ENCODE data around the gene ERICH3.

The ERICH3 gene

DNA sequence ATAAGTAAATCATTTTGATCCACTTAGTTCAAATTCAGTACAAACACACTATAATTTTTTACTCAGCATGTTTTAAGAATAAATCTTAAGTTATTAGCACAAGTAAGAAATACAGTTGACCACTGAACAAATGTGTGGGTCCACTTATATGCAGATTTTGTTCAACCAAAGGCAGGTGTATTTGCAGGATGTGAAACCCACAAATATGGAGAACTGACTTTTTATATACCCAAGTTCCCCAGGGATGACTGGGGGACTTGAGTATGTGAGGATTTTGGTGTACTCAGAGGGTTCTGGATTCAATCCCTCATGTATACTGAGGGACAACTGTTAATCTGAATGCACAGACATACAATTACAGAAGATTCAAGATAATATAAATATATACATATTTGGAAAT, 25.7 kb upstream of the ERICH3 start:
- Histone ChIP-seq H3K36me3 (ENCODE audit: insufficient read depth, low read length) (peaks cover 17% of the 10 kb centered on the region), H3K4me3 (ENCODE audit: low read length) (no peak overlapping the region), H3K27me3 (ENCODE audit: insufficient read depth, low read length) (no peaks in the 10 kb centered on the region), H3K9ac (ENCODE audit: low read depth, low read length) (no peak overlapping the region), H3K9me3 (ENCODE audit: insufficient read depth, low read depth, low read length) (no peaks in the 10 kb centered on the region), H3K4me1 (ENCODE audit: insufficient read depth, low read length) (no peaks in the 10 kb centered on the region), H3K27ac (ENCODE audit: low read depth, low read length) (no peak overlapping the region)

DNA sequence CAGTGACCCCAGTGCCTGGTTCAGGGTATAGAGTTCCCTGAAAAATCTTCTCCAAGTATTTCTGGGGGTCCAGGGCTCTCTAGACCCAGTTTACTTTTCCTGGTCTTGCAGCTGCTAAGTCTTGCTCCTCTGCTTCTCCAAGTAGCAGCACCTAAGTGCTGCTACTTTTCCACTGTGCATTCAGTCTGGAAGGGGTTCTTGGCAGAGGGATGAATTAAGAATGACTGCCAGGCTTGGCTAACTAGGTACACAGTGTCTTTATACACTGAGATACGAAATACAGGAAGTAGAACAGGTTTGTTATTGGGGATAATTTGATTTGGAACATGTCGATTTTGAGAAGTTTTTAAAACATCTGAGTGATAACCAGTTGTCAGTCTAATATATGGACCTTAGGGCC, 24.2 kb upstream of the ERICH3 start:
- Histone ChIP-seq H3K27ac (ENCODE audit: low read depth, low read length) (no peak overlapping the region), H3K4me1 (ENCODE audit: insufficient read depth, low read length) (no peaks in the 10 kb centered on the region), H3K9ac (ENCODE audit: low read depth, low read length) (no peak overlapping the region), H3K4me3 (ENCODE audit: low read length) (no peak overlapping the region), H3K36me3 (ENCODE audit: insufficient read depth, low read length) (peaks cover 8% of the 10 kb centered on the region; the same call in 1 of the 2 replicates), H3K27me3 (ENCODE audit: insufficient read depth, low read length) (no peaks in the 10 kb centered on the region), H3K9me3 (ENCODE audit: insufficient read depth, low read depth, low read length) (no peaks in the 10 kb centered on the region)
- 94% methylated on average over 2 of the region's 2 CpGs for WGBS

DNA sequence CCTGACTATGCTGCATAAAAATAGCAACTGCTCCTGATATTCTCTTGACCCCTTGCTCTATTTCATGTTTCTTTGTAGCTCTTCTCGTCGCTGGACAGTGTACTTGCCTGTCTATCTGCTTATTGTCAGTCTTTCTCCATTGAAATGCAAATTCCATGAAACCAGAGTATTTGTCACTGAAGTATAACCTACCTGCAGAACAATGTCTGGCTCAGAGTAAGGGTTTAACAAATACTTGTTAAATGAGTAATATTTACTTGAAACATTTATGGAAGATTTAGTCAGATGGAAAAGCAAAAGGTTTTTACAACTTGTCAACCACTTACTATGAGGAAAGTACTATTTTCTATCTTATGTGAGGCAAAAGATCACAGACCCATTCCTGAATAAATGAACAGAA, 19.9 kb upstream of the ERICH3 start:
- Histone ChIP-seq H3K9me3 (ENCODE audit: insufficient read depth, low read depth, low read length) (no peaks in the 10 kb centered on the region), H3K4me1 (ENCODE audit: insufficient read depth, low read length) (no peaks in the 10 kb centered on the region; the same call in 1 of the 2 replicates), H3K27ac (ENCODE audit: low read depth, low read length) (no peak overlapping the region), H3K4me3 (ENCODE audit: low read length) (no peak overlapping the region), H3K9ac (ENCODE audit: low read depth, low read length) (no peak overlapping the region), H3K36me3 (ENCODE audit: insufficient read depth, low read length) (no peaks in the 10 kb centered on the region), H3K27me3 (ENCODE audit: insufficient read depth, low read length) (no peaks in the 10 kb centered on the region)
- 90% methylated on average over 2 of the region's 2 CpGs for WGBS

DNA sequence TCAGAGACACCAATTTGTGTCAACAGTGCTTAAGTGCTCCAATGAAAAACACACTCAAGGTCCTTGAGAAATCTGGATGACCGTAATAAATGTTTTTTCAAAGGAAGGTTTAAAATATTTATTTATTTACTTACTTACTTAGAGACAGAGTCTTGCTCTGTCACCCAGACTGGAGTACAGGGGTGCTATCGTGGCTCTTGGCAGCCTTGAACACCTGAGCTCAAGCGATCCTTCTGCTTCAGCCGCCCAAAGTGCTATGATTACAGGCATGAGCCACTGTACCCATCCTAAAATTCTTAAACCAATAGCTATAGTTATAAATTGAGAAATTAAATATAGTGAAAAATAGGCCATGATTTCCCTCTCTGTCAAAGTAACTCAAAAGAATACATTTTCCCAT, 17.3 kb upstream of the ERICH3 start:
- Histone ChIP-seq H3K27ac (ENCODE audit: low read depth, low read length) (no peak overlapping the region), H3K4me3 (ENCODE audit: low read length) (no peak overlapping the region), H3K36me3 (ENCODE audit: insufficient read depth, low read length) (no peaks in the 10 kb centered on the region), H3K4me1 (ENCODE audit: insufficient read depth, low read length) (no peaks in the 10 kb centered on the region; the same call in 1 of the 2 replicates), H3K9ac (ENCODE audit: low read depth, low read length) (no peak overlapping the region), H3K27me3 (ENCODE audit: insufficient read depth, low read length) (no peaks in the 10 kb centered on the region), H3K9me3 (ENCODE audit: insufficient read depth, low read depth, low read length) (no peaks in the 10 kb centered on the region)
- WGBS, result 95% methylated on average over 3 of the region's 4 CpGs

DNA sequence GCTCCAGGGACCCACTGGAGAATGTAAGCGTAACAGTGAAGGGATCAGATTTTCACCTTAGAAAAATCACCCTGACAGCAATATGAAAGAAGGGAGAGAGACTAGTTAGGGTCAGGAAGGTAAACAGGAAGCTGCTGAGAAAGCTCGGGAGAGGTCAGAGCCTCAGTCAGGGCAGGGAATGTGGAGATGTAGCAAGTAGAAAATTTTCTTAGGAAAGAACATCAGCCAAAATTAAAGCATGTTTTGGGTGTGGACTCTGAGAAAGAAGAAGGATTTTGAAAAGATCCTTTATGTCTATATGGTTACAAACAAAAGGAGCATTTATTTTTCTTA, 16.7 kb upstream of the ERICH3 start:
- Histone ChIP-seq H3K9me3 (ENCODE audit: insufficient read depth, low read depth, low read length) (no peaks in the 10 kb centered on the region), H3K4me3 (ENCODE audit: low read length) (no peak overlapping the region), H3K36me3 (ENCODE audit: insufficient read depth, low read length) (no peaks in the 10 kb centered on the region), H3K4me1 (ENCODE audit: insufficient read depth, low read length) (no peaks in the 10 kb centered on the region; the same call in 1 of the 2 replicates), H3K9ac (ENCODE audit: low read depth, low read length) (no peak overlapping the region), H3K27me3 (ENCODE audit: insufficient read depth, low read length) (no peaks in the 10 kb centered on the region), H3K27ac (ENCODE audit: low read depth, low read length) (no peak overlapping the region)
- WGBS, result 57% methylated on average over 2 of the region's 2 CpGs

DNA sequence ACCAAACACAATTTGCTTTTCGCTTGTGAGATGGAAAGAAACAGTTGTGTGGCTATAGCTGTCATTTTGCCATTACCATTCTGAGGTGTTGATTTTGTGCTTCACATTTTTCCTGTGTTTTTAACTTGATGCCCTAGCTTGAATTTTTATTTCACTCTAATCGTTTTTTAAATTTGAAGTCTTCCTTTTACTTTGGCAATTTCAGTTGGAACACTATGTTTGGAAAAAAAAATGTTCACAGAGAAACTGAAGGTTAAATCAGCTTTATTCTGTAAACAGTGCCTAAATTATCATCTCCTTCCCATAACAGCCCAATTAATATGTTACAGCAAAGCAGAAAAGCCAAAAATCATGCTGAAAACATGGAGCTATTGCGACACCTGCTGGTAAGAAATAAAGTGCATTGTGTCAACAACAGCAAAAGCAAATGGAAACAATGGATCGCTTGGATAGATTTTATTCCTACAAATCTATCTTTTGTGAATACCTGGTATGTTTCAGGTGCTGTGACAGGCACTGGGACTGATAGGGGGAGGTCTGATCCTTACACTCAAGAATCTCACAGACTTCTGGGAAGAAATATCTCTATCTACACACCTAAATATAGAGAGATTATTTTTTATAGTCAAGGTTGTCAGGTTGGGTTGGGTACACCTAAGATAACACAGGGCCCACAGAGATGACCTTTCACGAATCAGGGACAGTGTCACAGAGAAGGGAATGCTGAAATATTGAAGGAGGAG, 16.2 kb upstream of the ERICH3 start:
- Histone ChIP-seq H3K4me1 (ENCODE audit: insufficient read depth, low read length) (no peaks in the 10 kb centered on the region; the same call in 1 of the 2 replicates), H3K4me3 (ENCODE audit: low read length) (no peak overlapping the region), H3K27ac (ENCODE audit: low read depth, low read length) (no peak overlapping the region), H3K27me3 (ENCODE audit: insufficient read depth, low read length) (no peaks in the 10 kb centered on the region), H3K9ac (ENCODE audit: low read depth, low read length) (no peak overlapping the region), H3K36me3 (ENCODE audit: insufficient read depth, low read length) (no peaks in the 10 kb centered on the region), H3K9me3 (ENCODE audit: insufficient read depth, low read depth, low read length) (no peaks in the 10 kb centered on the region)
- WGBS, result 36% methylated on average over 3 of the region's 5 CpGs

DNA sequence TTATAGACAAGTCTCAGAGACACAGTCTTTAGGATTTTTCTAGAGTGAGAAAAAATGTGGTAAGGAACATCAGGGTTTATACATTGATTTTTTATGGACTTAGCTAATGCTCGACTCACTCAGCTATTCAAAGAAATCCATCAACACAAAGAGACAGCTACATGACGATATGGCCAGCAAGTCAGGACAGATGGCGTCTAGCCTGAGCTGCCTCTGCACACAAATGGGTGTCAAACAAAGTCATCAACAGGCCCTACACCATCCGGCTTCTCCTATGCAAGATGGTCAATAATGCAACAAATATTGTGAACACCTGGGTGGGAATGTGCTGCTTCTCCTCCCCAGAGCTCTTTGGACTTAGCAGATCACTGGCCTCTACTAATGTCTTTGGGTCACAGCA, 13.3 kb upstream of the ERICH3 start:
- no peaks in the 10 kb centered on the region for H3K27me3 ChIP-seq (ENCODE audit: insufficient read depth, low read length)
- no peak overlapping the region for H3K4me3 ChIP-seq (ENCODE audit: low read length)
- WGBS, result 97% methylated on average over 4 of the region's 4 CpGs
- no peaks in the 10 kb centered on the region for H3K9me3 ChIP-seq (ENCODE audit: insufficient read depth, low read depth, low read length)
- no peaks in the 10 kb centered on the region for H3K36me3 ChIP-seq (ENCODE audit: insufficient read depth, low read length)
- H3K4me1 ChIP-seq (ENCODE audit: insufficient read depth, low read length), result no peaks in the 10 kb centered on the region; the same call in 1 of the 2 replicates
- no peak overlapping the region for H3K27ac ChIP-seq (ENCODE audit: low read depth, low read length)
- H3K9ac ChIP-seq (ENCODE audit: low read depth, low read length), result no peak overlapping the region

DNA sequence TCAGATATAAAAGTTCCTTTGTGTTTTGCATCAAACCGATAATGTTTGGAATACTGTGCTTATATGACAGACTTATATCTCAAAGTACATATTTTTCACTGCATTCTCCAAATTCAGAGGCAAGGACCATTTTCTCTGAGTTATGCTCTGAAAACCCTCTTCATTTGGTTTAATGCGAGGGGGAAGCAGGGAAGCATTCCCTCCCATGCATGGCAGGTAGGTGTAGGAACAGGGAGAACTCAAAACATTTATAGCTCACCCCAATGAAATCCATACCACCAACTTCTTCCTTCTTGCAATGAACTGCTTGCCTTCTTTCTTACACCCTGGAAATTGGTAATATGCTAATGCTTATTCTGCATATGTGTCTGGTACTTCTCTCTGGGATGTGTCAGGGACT, 10.7 kb upstream of the ERICH3 start:
- 100% methylated on average over 2 of the region's 2 CpGs for WGBS
- H3K27ac ChIP-seq (ENCODE audit: low read depth, low read length), result no peak overlapping the region
- no peak overlapping the region for H3K4me3 ChIP-seq (ENCODE audit: low read length)
- no peaks in the 10 kb centered on the region for H3K27me3 ChIP-seq (ENCODE audit: insufficient read depth, low read length)
- H3K36me3 ChIP-seq (ENCODE audit: insufficient read depth, low read length), result no peaks in the 10 kb centered on the region
- no peaks in the 10 kb centered on the region for H3K9me3 ChIP-seq (ENCODE audit: insufficient read depth, low read depth, low read length)
- H3K4me1 ChIP-seq (ENCODE audit: insufficient read depth, low read length), result no peaks in the 10 kb centered on the region
- no peak overlapping the region for H3K9ac ChIP-seq (ENCODE audit: low read depth, low read length)

DNA sequence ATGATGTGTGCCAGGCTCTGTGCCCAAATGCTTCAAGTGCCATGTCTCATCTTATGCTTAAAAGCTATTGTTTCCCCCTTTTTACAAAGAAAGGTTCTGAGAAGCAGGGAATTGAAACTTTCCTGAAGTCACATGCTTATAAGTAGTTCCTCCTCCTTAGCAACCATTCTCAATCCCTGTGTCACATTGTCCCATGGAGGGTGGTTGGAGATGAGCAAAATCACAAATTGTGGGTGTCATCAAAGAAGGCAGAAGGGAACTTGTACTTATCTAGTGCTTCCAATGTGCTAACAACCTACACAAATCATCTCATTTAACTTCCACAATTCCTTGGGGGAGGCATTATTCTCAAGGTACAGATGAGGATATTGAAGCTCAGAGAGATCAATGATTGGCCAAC, 10.1 kb upstream of the ERICH3 start:
- Histone ChIP-seq H3K27me3 (ENCODE audit: insufficient read depth, low read length) (no peaks in the 10 kb centered on the region), H3K9ac (ENCODE audit: low read depth, low read length) (no peak overlapping the region), H3K27ac (ENCODE audit: low read depth, low read length) (no peak overlapping the region), H3K36me3 (ENCODE audit: insufficient read depth, low read length) (no peaks in the 10 kb centered on the region), H3K4me3 (ENCODE audit: low read length) (no peak overlapping the region), H3K9me3 (ENCODE audit: insufficient read depth, low read depth, low read length) (no peaks in the 10 kb centered on the region), H3K4me1 (ENCODE audit: insufficient read depth, low read length) (no peaks in the 10 kb centered on the region)

DNA sequence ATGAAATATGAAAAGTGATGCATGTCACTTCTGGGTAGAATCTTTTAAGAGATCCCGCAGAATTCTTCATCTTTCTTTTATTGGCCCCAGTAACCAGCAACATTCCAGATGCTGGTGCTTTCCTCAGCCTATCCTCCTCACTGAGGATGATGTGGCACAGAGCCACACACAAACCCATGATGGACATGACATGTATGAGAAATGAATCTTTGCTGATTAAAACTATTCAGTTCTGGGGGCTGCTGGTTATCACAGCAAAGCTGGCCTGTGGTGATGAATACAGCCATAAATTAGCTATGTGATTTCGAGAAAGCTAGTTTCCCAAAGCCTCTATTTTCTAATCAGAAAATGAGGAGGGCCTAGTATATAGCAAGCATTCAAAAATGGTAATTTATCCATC, 8.3 kb upstream of the ERICH3 start:
- H3K27me3 ChIP-seq (ENCODE audit: insufficient read depth, low read length), result no peaks in the 10 kb centered on the region
- no peaks in the 10 kb centered on the region for H3K9me3 ChIP-seq (ENCODE audit: insufficient read depth, low read depth, low read length)
- WGBS, result 100% methylated on average over 2 of the region's 2 CpGs
- no peak overlapping the region for H3K27ac ChIP-seq (ENCODE audit: low read depth, low read length)
- H3K4me1 ChIP-seq (ENCODE audit: insufficient read depth, low read length), result no peaks in the 10 kb centered on the region
- H3K9ac ChIP-seq (ENCODE audit: low read depth, low read length), result no peak overlapping the region
- H3K4me3 ChIP-seq (ENCODE audit: low read length), result no peak overlapping the region
- no peaks in the 10 kb centered on the region for H3K36me3 ChIP-seq (ENCODE audit: insufficient read depth, low read length)

DNA sequence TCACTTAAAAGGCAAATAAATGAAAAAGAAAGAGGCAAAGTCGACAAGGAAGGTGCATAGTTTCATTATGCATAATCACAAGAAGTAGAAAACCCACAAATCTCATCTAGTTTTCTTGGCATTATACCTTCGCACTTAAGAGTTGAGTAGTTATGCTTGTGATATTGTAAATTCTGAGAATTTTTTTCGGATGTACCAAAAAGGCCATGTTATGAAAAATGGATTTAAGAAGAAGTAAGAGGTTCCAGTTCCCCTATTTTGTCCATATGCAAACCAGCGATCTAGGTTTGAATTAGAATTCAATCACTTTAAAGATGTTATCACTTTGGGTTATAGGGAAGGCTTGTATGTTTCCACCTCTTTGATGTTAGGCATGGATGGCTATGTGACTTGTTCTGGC, 7.9 kb upstream of the ERICH3 start:
- Histone ChIP-seq H3K9ac (ENCODE audit: low read depth, low read length) (no peak overlapping the region), H3K27ac (ENCODE audit: low read depth, low read length) (no peak overlapping the region), H3K9me3 (ENCODE audit: insufficient read depth, low read depth, low read length) (no peaks in the 10 kb centered on the region), H3K27me3 (ENCODE audit: insufficient read depth, low read length) (no peaks in the 10 kb centered on the region), H3K4me3 (ENCODE audit: low read length) (no peak overlapping the region), H3K4me1 (ENCODE audit: insufficient read depth, low read length) (no peaks in the 10 kb centered on the region), H3K36me3 (ENCODE audit: insufficient read depth, low read length) (no peaks in the 10 kb centered on the region)
- 97% methylated on average over 3 of the region's 4 CpGs for WGBS

DNA sequence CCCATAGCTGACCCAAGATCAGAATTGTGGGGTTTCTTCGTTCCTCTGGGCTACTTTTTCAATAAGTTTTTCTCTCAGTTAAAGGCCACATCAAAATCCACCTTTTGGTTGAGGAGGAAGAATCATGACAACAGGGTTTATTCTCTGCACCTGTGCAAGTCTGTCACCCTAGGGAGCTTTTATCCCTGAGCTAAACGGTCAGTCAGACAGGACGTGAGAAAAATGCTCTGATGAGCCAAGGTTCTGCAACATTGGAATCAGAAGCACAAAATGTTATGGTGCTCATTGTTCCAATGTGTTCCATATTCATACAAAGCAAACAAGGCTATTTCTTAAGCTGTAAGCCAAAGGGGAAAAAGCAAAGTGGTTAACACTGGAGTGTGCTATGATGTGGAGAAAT, 7.4 kb upstream of the ERICH3 start:
- WGBS, result 86% methylated on average over 3 of the region's 3 CpGs
- no peaks in the 10 kb centered on the region for H3K9me3 ChIP-seq (ENCODE audit: insufficient read depth, low read depth, low read length)
- no peaks in the 10 kb centered on the region for H3K27me3 ChIP-seq (ENCODE audit: insufficient read depth, low read length)
- H3K4me1 ChIP-seq (ENCODE audit: insufficient read depth, low read length), result no peaks in the 10 kb centered on the region
- H3K4me3 ChIP-seq (ENCODE audit: low read length), result no peak overlapping the region
- no peak overlapping the region for H3K9ac ChIP-seq (ENCODE audit: low read depth, low read length)
- no peaks in the 10 kb centered on the region for H3K36me3 ChIP-seq (ENCODE audit: insufficient read depth, low read length)
- H3K27ac ChIP-seq (ENCODE audit: low read depth, low read length), result no peak overlapping the region
